Suprapubic skin (tissue), 4 donors: Measurements from ENCODE around the gene MGP.

ENCODE experiments used
- POLR2A ChIP-seq, 2 donors: fragments of 450-650 bp; IDR thresholded peaks; one replicate each; pipeline ENCODE4 v1.6.1; 2017; ENCODE audit warnings: antibody characterized with exemption in 2 of 2, mild to moderate bottlenecking in 2 of 2, moderate library complexity in 2 of 2
- POLR2AphosphoS5 ChIP-seq, 3 donors: sonication (generic); formaldehyde crosslinking; IDR thresholded peaks; one replicate each; pipeline ENCODE4 v1.6.1; 2017; ENCODE audit warnings: antibody characterized with exemption in 3 of 3
- TF ChIP-seq, protein P1 (sequence below), 2 donors: fragments of 200-600 bp in 1 of 2; fragments of 450-650 bp in 1 of 2; sonication (generic) in 1 of 2; IDR thresholded peaks; one replicate each; pipeline ENCODE4 v1.5.1; 2016 to 2019; ENCODE audit warnings: antibody characterized with exemption in 2 of 2, mild to moderate bottlenecking in 1 of 2, moderate library complexity in 1 of 2

DNA sequence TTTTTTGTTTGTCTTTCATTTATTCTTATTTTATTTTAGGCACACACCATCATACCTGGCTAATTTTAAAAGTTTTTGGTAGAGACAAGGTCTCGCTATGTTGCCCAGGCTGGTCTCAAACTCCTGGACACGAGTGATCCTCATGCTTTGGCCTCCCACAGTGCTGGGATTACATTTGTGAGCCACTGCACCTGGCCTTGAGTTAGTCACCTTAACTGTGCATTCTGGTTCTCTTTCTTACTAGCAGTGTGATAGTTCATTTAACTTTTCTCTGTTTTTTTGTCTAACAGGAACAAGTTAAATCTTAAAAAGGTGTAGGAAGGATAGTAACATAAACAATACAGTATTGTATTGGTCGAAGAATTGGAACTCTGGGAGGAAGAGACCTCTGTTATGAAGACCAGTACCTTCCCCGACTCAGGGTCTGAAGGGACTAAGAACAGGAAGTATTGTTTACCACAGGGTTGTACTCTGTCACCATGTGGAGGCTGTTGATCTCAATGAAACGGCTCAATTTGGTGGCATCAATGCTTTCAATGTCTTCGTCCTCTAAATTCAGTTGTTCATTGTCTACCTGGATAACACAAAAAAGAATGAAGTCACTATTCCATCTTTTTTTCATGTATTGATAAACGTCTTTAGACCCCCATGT, 34.9 kb upstream of the MGP start:
- TF ChIP-seq, protein P1, sequence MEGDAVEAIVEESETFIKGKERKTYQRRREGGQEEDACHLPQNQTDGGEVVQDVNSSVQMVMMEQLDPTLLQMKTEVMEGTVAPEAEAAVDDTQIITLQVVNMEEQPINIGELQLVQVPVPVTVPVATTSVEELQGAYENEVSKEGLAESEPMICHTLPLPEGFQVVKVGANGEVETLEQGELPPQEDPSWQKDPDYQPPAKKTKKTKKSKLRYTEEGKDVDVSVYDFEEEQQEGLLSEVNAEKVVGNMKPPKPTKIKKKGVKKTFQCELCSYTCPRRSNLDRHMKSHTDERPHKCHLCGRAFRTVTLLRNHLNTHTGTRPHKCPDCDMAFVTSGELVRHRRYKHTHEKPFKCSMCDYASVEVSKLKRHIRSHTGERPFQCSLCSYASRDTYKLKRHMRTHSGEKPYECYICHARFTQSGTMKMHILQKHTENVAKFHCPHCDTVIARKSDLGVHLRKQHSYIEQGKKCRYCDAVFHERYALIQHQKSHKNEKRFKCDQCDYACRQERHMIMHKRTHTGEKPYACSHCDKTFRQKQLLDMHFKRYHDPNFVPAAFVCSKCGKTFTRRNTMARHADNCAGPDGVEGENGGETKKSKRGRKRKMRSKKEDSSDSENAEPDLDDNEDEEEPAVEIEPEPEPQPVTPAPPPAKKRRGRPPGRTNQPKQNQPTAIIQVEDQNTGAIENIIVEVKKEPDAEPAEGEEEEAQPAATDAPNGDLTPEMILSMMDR (IDR thresholded peaks at IDR 0.05) = no peak
- TF ChIP-seq POLR2A (IDR thresholded peaks at IDR 0.05) (no peak), POLR2AphosphoS5 (IDR thresholded peaks at IDR 0.05) (no peak)
